Suprapubic skin (tissue), 3 donors: ENCODE results near the gene ITPK1.

ENCODE experiments used
- POLR2A ChIP-seq, 2 donors: fragments of 450-650 bp; IDR thresholded peaks; one replicate each; pipeline ENCODE4 v1.6.1; 2017; ENCODE audit warnings: antibody characterized with exemption in 2 of 2, mild to moderate bottlenecking in 2 of 2, moderate library complexity in 2 of 2
- TF ChIP-seq, protein P1 (sequence below), 2 donors: fragments of 200-600 bp in 1 of 2; fragments of 450-650 bp in 1 of 2; sonication (generic) in 1 of 2; IDR thresholded peaks; one replicate each; pipeline ENCODE4 v1.5.1; 2016 to 2019; ENCODE audit warnings: antibody characterized with exemption in 2 of 2, mild to moderate bottlenecking in 1 of 2, moderate library complexity in 1 of 2

DNA sequence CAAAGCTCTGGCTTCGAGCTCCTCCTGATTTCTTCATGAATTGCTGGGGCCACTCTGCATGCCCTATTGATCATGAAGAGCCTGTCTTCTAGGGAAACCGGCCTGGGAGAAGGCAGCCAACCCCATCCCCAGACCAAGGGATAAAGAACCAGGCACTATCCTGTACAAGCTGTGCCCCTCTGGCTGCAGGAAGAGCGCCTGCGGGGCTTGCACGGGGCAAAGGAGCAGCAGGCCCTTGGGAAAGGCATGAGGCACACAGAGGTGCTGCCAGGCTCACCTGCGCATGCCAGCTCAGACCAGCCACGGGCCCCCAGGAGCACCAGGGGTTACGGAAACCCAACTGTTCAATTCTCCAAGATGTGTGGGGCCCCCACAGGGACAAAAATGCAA is 2.1 kb downstream of the ITPK1 start:
- TF ChIP-seq POLR2A (IDR thresholded peaks at IDR 0.05): no peak
- TF ChIP-seq, protein P1, sequence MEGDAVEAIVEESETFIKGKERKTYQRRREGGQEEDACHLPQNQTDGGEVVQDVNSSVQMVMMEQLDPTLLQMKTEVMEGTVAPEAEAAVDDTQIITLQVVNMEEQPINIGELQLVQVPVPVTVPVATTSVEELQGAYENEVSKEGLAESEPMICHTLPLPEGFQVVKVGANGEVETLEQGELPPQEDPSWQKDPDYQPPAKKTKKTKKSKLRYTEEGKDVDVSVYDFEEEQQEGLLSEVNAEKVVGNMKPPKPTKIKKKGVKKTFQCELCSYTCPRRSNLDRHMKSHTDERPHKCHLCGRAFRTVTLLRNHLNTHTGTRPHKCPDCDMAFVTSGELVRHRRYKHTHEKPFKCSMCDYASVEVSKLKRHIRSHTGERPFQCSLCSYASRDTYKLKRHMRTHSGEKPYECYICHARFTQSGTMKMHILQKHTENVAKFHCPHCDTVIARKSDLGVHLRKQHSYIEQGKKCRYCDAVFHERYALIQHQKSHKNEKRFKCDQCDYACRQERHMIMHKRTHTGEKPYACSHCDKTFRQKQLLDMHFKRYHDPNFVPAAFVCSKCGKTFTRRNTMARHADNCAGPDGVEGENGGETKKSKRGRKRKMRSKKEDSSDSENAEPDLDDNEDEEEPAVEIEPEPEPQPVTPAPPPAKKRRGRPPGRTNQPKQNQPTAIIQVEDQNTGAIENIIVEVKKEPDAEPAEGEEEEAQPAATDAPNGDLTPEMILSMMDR (IDR thresholded peaks at IDR 0.05): no peak
